SW 1271 (cell line): ENCODE data around the gene LRRTM4.
A peak's percentile ranks its signal among the peaks of the same experiment; 100 is the strongest.
"Not testable (repeated sequence)": the region's sequence is repeated elsewhere in the genome, so short reads cannot be mapped to it uniquely, and the experiment has no call there.

ENCODE experiments used
- DNase-seq, 2 experiments: peaks; one replicate each; lab custom pipeline; 2025; lab: John Stamatoyannopoulos, UW

Gene LRRTM4

DNA sequence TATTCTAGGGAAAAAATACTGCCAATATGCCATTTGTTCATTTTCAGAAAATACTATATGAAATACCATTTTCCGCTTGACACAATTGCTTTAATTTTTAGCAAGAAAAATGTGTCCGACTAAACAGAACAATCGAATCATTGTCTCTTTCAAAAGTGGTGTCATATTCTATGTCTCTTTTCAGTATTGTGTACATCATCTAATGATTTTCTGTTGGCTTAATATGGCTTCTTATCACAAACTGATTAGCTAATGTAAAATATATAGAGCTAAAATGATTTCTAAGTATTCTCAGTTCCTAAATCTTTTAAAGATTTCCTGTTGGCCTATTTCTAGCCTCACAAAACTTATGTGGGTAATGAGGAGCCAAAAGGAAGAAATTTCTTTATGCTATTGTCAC is 436.6 kb downstream of the LRRTM4 start:
- DNase-seq, result no peak

DNA sequence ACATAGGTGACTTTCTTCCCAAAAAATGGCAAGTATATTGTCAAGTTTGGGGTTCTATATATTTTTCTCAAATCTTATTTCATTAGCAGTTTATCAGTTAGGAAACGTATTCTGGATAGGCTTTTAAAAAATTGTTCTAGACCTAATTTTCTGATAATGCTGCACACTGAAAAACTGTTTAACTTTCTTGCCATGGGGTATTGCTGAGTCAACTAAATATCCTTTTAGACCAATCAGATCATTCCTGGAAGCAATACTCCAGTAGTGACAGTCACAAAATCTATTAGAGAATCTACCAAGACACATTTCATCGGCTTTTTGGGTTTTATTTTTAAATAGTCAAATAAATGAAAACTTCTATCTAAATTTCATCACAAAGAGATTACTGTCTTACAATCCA is 440.6 kb downstream of the LRRTM4 start:
- DNase-seq, result no peak

GRCh38 chr2:77064324-77064723 is 457.9 kb downstream of the LRRTM4 start:
- DNase-seq, result no peak

GRCh38 chr2:77054938-77055337 is 467.2 kb downstream of the LRRTM4 start:
- no peak for DNase-seq

DNA sequence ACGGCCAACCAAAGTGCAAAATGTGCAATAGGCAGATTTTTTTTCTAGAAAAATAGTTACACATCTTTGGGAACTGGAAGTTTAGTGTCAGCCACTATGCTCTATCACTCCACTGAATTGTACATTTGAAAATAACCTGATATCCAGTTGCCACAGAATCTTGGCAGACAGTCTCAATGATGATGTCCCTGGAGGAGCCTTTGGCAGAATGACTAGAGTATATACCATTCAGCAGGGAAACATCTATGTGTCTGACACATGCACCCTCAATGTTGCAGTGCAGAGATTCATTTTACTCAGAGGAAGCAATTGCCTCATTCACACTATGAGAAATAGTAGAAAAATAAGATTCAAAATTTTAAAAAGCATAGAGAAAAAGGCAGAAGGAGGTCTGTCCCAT is 475.8 kb downstream of the LRRTM4 start:
- no peak for DNase-seq

DNA sequence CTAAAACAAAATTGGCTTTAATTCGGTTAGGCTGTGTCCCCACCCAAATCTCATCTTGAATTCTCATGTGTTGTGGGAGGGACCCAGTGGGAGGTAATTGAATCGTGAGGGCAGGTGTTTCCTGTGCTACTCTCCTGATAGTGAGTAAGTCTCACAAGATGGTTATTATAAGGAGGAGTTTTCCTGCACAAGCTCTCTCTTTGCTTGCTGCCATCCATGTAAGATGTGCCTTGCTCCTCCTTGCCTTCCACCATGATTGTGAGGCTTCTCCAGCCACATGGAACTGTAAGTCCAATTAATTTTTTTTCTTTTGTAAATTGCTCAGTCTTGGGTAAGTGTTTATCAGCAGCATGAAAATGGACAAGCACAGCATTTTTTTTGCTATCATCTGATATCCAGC is 476.7 kb downstream of the LRRTM4 start:
- not testable (repeated sequence) for DNase-seq

DNA sequence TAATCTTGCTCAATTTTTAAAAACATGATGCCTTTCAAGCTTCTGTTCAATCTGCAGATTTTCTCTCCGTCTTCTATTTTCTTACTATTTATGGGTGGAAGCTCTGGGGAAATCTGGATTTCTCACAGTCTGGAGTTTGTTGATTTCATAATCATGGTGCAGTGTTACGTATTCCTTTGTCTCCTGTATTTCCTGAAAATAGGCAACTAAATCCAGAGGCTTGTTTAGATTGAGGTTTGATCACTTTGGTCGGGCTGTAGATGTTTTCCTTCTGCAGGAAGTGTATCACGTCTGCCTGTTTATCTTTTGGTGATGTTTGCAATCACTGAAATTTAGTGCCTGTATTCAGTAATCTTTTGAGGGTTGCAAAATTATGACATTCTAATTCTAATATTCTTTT is 487.7 kb downstream of the LRRTM4 start:
- DNase-seq, result no peak

GRCh38 chr2:77029237-77029636 is 492.9 kb downstream of the LRRTM4 start:
- DNase-seq, result not testable (repeated sequence)

DNA sequence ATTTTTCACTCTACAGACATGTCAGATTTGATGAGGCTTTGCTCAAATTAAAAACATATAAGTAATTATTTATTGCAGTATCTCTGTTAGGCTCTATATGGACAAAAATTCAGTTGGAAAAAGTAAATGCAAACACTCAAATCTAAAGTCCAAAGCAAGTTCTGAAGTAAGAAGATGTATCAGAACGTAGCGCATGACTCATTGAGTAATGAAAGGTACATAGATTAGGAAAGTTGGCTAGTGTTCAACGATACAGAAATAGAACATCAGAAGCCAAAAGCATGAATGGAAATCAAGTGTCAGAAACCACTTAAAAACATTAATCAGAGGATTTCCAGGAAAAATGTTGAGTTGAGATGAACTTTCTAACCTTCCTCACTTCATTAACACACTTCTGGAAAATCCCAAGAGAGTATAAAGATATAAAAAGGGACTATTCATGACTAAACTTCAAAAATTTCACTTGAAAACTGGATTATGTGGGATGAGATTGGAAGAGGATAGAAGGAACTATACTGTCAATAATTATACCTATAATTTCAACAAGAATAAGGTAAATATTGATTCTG is 494.1 kb downstream of the LRRTM4 start:
- no peak for DNase-seq

DNA sequence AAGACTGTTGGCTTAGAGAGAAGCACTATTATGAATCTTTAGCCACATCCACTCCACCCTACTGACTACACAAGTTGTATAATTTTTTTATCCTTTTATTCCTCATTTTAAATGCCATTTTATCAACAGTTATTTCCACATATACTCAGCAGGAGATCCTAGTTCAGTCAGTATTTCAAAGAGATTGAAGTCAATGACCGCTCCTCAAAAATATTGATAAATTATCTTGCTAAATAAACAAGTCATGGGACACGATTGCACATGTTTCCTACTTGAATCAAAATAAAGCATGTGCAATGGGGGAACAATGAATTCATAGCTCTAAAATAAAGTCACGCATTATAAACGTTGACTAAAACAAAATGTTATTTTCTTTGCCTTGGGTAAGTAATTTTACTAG is 496.5 kb downstream of the LRRTM4 start:
- DNase-seq, result no peak

DNA sequence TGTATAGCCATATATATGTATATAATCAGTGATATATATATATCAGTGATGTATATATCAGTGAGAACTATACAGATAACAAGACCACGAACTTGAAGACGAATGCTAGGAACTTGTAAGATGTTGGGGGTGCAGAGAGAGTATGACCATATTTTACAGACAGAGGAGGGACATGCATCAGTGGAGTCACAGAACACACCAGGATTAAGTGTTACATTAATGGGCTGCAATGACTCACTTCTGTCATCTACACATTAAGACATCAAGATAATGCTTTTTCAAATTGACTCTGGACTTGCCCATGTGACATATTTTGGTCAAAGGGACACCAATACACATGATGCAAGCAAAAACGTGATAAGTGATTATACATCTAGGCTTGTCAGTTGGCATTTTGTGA is 501.0 kb downstream of the LRRTM4 start:
- no peak for DNase-seq

GRCh38 chr2:77018219-77018618 is 504.0 kb downstream of the LRRTM4 start:
- no peak for DNase-seq

DNA sequence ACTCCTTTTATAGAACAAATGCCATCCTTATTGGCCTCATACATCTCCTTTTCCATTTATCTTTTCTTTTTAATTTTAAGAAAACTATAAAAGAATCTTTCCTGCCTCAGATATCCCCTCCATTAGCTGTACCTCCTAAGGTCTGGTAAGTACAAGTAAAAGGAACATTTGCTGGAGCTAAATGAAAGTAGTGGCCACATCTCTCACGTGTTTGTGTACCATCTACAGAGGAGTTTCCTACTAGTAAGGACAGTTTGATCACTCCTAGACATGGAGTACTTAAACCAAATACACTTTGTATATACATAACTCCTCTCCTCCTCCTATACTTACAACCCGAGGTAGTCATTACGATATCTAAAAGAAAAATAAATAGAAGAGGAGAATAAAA is 504.8 kb downstream of the LRRTM4 start:
- no peak for DNase-seq

GRCh38 chr2:77016443-77017354 is 505.5 kb downstream of the LRRTM4 start:
- no peak for DNase-seq

DNA sequence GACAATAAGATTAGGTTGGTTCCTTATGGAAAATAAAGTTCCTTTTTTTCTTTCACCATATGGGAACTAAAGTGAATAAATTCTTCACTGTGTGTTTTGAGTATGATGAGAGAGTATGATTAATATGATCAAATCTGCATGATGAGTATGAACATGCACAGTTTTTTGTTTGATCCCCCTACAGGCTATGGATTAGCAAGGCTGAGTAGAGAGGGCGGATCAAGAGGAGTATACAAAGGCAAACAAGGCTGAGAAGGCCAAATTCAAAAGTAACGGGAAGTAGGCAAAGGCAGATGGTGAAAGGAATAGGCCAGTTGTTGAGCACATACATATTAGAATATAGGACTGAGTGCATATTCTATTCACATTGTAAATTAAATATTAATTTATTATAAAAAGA is 508.2 kb downstream of the LRRTM4 start:
- no peak for DNase-seq

DNA sequence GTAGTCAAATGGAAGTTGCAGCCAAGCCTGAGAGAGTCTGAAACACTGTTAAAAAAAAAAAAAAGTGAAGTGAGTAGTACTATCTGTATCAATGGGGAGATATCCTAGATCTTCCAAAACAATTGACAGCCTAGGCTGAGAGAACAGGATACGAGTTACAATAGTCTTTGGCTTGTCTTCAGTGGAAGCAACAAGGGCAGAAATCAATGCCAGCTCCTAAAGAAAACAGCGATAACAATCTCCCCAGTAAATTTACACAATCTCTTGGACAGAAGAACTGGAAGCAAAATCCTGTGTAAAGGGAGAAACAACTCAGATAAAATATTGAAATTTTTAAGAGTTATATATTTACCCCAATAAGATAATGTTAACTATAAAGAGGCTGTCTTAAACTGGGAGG is 508.7 kb downstream of the LRRTM4 start:
- DNase-seq, result no peak

DNA sequence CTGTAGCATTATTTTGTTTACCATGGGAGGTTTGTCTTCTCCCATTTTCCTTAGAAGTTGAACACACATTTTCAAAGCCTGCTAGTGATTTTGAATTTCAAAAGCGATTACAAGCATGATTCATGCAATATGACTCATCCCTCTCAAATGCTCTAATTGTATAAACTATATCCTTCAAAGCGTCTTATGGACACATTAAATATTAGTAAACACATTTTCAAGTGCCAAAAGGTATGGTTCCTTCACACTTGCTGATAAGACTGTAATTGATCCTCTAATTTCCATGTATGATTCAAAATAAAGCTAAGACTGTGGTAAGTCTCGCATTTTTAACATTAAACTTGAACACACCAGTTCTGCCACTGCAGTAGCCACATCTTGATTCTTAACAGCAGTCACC is 512.9 kb downstream of the LRRTM4 start:
- DNase-seq, result peak in 1 of 2 experiments; percentile 35

GRCh38 chr2:77008853-77009252 is 513.3 kb downstream of the LRRTM4 start:
- no peak for DNase-seq

DNA sequence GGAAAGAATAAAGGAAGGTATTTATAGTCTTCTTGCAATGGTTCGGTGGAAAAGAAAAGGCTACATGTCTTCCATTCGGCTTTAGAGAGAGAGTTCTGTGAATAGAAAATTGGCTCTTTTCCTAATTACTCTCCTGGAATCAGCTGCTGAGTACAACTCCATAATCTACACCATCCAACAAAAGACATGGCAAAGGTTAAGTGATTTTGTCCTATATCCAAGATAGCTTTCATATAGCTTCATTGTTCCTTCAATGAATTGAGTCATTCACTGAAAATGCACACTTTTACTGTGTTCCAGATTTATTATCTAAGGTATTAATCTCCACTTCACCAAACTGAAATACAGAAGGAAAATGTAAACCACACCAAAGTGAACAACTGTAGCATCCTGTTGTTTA is 514.5 kb downstream of the LRRTM4 start:
- no peak for DNase-seq

DNA sequence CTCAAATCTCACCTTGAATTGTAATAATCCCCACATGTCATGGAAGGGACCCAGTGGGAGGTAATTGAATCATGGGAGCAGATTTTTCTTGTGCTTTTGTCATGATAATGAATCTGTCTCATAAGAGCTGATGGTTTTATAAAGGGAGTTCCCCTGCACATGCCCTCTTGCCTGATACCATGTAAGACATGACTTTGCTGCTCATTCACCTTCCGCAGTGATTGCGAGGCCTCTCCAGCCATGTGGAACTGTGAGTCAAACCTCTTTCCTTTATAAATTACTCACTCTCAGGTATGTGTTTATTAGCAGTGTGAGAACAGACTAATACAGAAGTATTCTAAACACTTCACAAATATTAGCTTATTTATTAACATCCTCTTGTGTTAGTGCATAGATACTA is 516.7 kb downstream of the LRRTM4 start:
- no peak for DNase-seq

GRCh38 chr2:77001895-77002294 is 520.3 kb downstream of the LRRTM4 start:
- no peak for DNase-seq

DNA sequence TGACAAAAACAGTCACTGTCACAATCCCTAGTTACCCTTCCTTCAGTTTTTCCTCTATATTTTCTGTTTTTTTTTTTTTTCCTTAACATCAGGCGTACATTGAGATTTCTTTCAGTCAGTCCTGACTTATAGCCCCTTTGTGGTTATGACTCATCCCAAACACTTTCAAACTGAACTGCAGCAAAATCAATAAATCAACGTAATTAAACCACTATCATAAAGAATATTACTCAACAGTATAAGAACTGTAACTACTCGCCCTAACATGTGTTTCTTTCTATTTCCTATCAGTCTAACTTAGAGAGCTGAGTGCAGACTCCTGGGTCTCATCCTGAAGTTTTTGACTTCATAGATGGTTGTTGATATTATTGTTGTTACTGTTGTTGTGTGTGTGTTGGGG is 523.5 kb downstream of the LRRTM4 start:
- DNase-seq, result no peak

- DNase-seq, result no peak
These were observed 524.0 kb downstream of the LRRTM4 start for GRCh38 chr2:76998152-76998551.

- DNase-seq, result no peak
These were observed 524.9 kb downstream of the LRRTM4 start for GRCh38 chr2:76997296-76997695.
